GM18505 (cell line): Measurements from ENCODE around the gene LRRC7.
A peak's percentile ranks its signal among the peaks of the same experiment; 100 is the strongest.
"Not testable (repeated sequence)": the region's sequence is repeated elsewhere in the genome, so short reads cannot be mapped to it uniquely, and the experiment has no call there.

ENCODE experiments used
- ATAC-seq: cut with Tn5 transposase; IDR thresholded peaks from one replicate; pipeline ENCODE4 v1.9.1; 2021; ENCODE audit not compliant: unreplicated experiment
- POLR2A ChIP-seq: IDR thresholded peaks from 4 replicates; pipeline ENCODE4 v1.6.1; 2011; ENCODE audit warnings: borderline replicate concordance; ENCODE audit not compliant: insufficient read depth, insufficient read length; ENCODE audit errors: extremely low read depth

The LRRC7 gene

GRCh38 chr1:69693921-69694675 lies 126.4 kb downstream of the LRRC7 start:
- ATAC-seq = no peak
- TF ChIP-seq POLR2A = no peak

GRCh38 chr1:69697340-69697739 lies 129.6 kb downstream of the LRRC7 start:
- no peak for ATAC-seq
- no peak for TF ChIP-seq POLR2A

- no peak for ATAC-seq
- TF ChIP-seq POLR2A = no peak
Observed at GRCh38 chr1:69700770-69701169, 133.0 kb downstream of the LRRC7 start.

GRCh38 chr1:69702085-69702484 lies 134.4 kb downstream of the LRRC7 start:
- no peak for ATAC-seq
- TF ChIP-seq POLR2A = no peak

- no peak for ATAC-seq
- no peak for TF ChIP-seq POLR2A
Observed at GRCh38 chr1:69706473-69706872, 138.8 kb downstream of the LRRC7 start.

- no peak for ATAC-seq
Observed at GRCh38 chr1:69707103-69707502, 139.4 kb downstream of the LRRC7 start.

GRCh38 chr1:69710484-69711189 lies 142.9 kb downstream of the LRRC7 start:
- no peak for TF ChIP-seq POLR2A
- no peak for ATAC-seq

More at GRCh38 chr1:69707103-69707502, 139.4 kb downstream of the LRRC7 start:
- no peak for TF ChIP-seq POLR2A

GRCh38 chr1:69711190-69711930 lies 143.6 kb downstream of the LRRC7 start:
- ATAC-seq = no peak
- TF ChIP-seq POLR2A = no peak

GRCh38 chr1:69717834-69718233 lies 150.1 kb downstream of the LRRC7 start:
- not testable (repeated sequence) for ATAC-seq

GRCh38 chr1:69728206-69728605 lies 160.5 kb downstream of the LRRC7 start:
- no peak for ATAC-seq
- no peak for TF ChIP-seq POLR2A

- ATAC-seq = no peak
- no peak for TF ChIP-seq POLR2A
Observed at GRCh38 chr1:69733061-69733460, 165.3 kb downstream of the LRRC7 start.

- TF ChIP-seq POLR2A = no peak
- ATAC-seq = peak; percentile 63
Observed at GRCh38 chr1:69737527-69738185, 169.9 kb downstream of the LRRC7 start.
